NAMALWA (cell line): ENCODE measurements around the gene OLFM3.

ENCODE experiments used
- DNase-seq: peaks from one replicate; pipeline ENCODE4 v3.0.0-alpha.2; 2015; ENCODE audit warnings: low spot score

Gene OLFM3

DNA sequence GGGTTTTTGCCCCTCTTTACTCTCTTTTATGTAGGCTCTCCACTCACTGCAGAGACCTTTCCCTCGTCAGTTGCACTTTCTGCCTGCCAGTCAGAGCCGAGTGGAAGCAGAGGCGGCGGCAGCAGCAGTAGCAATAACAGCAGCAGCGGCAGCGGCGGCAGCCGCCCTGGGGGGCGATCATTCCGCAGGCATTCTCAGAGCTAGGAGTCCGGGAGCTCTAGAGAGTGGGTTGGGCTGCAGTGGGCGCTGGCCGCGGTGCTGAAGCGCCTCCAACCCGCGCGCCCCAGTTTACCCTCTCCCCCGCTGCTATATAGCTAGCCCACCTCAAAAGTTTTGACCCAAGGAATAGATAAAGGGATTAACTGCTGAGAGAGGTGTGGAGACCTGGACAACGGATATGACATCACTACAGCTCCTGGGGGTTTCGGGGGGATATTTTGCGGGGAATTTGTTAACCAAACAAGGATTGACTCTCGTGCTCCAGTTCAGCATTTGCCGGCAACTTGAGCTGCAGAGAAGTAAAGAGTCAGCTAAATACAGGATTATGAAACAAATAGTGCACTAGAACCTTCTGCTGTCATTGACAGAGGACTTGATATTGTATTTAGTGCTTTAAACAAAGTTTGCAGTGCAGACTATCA is at the start of gene OLFM3:
TSS of gene OLFM3 (minus strand) at position 102 of the 641 bp plus-strand sequence.
- no peak for DNase-seq

DNA sequence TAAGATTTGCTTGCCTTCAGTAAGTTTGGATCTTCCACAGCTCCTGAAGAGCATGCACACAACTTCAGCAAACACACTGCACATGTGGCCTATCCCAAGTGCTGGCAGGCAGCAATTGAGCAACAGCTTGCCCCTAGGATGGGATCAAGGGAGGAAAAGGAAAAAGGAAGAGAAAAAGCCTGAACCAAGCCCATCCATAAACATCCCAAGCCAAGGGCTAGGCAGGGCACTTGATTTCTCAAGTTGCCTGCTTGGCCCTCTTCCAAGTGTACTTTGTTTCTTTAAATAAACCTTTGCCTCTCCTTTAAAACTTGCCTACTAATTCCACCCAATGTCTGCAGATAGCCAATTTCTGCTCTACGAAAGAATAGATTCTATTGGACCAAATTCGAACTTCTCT is 49.0 kb upstream of the OLFM3 start:
- DNase-seq = no peak

DNA sequence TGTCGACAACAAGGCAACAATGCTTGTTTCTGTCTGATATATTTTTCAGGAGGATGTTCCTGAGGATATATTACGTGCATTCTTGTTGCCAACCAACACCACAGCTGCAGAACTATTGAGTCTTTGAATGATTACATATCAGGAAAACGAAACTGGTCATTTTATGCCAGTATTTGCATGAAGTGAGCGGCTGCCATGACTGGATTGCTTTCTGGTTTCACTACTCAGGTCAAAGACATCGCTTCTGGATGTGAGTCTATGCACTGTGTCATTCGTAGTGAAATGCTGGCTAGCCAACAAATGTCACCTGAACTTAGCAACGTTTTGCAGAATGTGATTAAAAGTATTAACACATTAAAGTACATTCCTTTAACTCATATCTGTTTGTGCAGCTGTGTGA is 35.8 kb upstream of the OLFM3 start:
- DNase-seq = no peak

GRCh38 chr1:102019530-102019929 is 22.8 kb upstream of the OLFM3 start:
- no peak for DNase-seq

DNA sequence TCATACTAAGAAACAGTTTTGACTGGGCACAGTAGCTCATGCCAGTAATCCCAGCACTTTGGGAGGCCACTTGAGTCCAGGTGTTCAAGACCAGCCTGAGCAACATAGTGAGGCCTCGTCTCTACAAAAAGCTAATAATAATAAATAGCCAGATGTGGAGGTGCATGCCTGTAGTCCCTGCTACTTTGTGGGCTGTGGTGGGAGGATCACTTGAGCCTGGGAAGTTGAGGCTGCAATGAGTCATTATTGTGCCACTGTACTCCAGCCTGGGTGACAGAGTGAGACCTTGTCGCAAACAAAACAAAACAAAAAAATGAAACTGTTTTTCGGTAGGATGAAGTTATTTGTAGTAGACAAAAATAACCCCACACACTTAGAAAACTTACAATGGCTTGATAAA is 19.0 kb upstream of the OLFM3 start:
- DNase-seq = no peak

GRCh38 chr1:102002057-102002456 is 5.3 kb upstream of the OLFM3 start:
- DNase-seq = no peak

DNA sequence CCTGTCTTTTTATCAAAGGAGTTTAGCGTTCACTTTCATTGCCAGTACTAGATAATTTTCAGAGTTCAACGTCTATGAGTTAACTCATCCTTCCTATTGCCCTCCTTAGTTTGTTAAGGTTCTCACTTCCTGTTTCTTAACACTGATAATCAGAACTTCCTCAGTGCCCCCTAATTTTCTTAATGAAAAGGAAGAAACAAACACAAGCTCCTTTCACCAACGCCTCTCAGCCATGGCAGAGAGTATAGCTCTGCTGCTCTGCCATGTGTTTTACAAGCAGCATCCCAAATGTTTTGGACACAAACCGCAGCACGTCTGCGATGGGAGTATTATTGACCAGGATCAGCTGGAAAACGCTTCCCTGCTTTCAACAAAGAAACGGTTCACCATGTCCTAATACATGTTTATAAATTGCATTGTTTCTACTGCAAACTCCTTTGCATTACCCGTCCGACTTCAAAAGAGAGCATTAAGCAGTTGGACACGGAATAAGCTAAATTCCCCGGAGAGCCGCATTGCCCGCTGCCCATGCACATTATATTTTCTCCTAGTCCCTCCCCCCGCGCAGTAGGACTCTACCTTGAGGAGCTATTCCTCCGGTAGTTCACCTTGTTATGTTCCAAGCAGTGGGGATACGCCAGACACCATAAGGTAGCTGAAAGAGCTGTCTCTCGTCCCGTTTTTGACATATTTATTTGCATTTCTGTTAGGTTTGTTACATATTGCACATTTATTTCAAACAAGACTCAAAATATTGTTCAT is 561 bp downstream of the OLFM3 start:
- no peak for DNase-seq

- peak; percentile 6 for DNase-seq
Measured at GRCh38 chr1:101993710-101994109, 3.0 kb downstream of the OLFM3 start.

GRCh38 chr1:101992821-101993575 is 3.7 kb downstream of the OLFM3 start:
- no peak for DNase-seq

DNA sequence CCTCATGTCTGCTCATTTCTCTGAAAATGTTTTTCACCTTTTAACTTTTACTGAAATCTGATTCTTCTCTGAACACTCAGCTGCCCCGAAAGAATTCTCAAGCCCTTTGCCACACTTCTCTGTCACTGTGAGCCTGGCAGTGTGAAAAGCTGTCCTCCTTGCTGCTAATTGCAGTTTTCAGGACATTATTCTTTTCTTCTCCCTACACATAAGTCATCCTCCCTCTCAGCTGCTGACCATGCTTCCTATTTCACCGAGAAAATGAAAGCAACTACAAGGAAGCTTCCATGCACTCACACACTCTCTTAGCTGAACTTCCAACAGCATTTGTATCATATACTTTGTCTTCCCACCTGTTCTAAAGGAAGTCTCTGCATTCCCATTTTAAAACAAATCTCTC is 15.8 kb downstream of the OLFM3 start:
- no peak for DNase-seq

- DNase-seq = no peak
Measured at GRCh38 chr1:101977266-101977665, 19.5 kb downstream of the OLFM3 start.

- DNase-seq = no peak
Measured at GRCh38 chr1:101976161-101976560, 20.6 kb downstream of the OLFM3 start.

DNA sequence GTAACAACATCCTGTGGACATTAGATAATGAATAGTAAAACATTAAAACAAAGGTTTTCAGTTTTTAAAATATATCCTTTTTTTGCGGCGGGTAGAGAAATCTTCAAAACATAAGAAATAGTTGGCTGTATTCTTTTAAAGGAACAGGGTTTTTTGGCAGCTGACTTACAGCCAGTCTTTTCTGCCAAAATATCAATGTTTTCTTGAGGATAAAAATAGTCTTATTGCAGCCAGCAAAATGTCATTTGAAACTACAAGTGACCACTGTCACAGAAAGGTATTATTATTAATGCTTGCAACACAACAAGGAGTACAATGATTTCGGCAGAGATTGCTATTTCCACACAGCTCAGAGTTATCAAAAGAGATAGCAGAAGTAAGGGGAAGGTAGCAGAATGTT is 21.4 kb downstream of the OLFM3 start:
- DNase-seq = no peak

DNA sequence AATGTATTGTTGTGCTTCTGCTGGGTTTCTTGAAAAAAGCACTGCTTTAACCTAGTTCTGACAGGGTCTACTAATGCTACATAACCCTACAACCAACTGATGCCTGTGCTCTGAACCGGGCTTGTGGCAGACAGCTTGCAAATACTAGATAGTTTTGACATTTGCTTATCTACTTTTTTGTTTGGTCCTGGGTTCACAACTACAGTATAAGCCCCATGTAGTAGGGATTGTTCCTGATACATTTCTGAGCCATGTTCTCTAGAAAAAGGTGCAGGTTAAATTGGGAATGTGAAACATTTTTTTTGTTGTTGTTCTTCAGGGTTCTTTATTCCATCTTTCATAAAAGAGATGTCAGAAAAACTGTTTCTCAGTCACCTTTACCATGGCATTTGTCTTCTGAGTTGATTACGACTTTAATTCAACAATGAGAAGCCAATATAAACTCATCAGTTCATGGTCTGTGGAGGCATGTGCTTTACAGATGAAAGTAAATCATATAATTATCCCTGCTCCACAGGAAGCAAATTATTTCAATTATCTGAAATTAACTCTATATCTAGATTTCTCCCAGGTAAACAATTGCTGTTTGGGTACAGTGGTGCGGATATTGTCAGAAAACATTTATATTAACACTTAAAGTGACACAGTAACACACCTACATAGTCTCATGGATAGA is 22.0 kb downstream of the OLFM3 start:
- no peak for DNase-seq

- DNase-seq = no peak
Measured at GRCh38 chr1:101971304-101971703, 25.4 kb downstream of the OLFM3 start.

- no peak for DNase-seq
Measured at GRCh38 chr1:101967871-101968270, 28.9 kb downstream of the OLFM3 start.

DNA sequence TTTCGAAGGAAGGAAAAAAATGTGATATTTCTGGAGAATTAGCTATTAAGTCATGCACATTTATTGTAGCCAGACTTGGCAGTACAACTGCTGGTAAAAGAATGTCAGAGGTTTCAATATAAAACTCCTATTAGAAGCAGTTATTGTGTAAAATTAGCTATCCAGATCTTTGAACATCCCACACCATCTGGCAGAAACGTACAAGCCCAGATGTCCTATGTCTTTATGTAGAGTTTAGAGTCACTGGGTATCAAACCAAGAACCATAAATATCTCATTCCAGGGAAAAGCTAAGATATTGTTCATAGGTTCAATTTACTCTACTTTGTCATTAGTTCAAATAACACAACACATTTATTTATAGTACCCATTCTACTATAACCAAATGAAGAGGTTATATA is 31.4 kb downstream of the OLFM3 start:
- DNase-seq = no peak

- DNase-seq = no peak
Measured at GRCh38 chr1:101964708-101965107, 32.0 kb downstream of the OLFM3 start.

DNA sequence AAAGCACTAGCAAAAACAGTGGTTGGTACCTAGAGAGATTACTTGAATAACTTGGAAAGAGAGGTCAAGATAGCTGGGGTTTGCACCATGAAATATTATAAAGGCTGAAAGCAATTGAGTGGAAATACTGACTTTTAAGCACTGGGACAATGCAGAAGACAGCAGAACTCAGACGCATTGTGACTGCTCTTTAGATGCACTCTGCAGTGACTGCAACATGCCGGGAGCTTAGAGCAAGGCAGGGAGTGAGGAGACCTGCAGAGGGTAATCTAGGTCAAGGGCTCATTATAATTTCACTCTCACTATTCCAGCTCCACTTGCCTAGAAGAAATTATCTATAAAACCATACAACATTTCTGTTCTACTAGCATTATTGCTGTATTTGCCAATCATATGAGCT is 36.6 kb downstream of the OLFM3 start:
- no peak for DNase-seq

DNA sequence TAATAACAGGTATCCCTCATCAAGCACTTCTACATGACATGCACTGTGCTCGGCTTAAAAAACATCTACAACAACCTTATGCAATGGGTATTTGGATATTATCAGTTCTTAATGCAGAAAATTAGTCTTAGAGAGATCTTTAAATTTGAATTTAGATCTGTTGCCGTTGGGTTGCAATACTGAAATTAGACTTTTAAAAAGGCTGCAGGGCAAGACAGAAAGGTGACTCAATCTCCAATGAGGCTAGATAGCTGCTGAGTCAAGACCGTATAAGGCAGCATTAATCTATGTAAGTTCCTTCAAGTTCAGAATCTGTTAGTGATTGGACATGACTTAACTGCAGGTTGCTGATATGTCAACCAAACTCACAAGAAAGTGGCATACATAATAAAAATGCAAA is 37.3 kb downstream of the OLFM3 start:
- DNase-seq = no peak

DNA sequence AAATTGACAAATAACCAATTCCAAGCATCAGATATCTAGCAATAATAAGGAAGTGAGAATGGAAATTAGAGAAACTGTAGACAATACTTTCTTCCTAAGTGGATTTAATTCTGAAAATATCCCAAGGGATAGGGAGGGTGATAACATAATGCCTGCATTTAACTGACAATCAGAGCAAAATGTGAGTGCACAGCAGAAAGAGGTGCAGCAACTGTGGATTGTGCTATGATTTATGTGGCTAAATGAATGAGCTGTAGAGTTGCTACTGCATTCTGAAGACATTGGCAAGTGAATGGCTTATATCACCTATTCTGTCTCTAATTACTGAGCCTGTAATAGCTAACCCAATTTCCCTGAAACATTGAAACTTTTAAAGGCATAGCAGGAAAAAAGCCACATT is 39.0 kb downstream of the OLFM3 start:
- DNase-seq = no peak

GRCh38 chr1:101953623-101954022 is 43.1 kb downstream of the OLFM3 start:
- no peak for DNase-seq

DNA sequence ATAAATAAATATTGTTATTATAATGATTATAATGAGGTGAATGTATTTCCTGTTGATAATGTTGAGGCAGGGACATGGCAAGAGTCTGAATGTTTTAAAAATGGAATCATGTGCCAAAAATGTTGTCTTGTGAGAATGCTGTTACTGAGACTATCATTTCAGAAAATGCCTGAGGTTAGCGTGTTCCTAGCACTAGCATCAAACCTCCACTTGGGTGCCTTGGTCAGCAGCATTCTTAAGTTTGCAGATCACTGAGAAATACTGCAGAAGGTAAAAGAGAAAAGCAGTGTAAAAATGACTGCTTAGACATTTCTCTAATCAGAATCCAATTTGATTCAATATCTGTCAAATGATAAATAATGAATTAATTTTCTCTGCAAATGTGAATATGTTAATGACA is 50.8 kb downstream of the OLFM3 start:
- DNase-seq = no peak
